Left forelimb (tissue), 1 donor: ENCODE results near the gene NLRP1.
"Not testable (repeated sequence)": the region's sequence is repeated elsewhere in the genome, so short reads cannot be mapped to it uniquely, and the experiment has no call there.

Experiments used
- DNase-seq: peaks from one replicate; pipeline ENCODE4 v3.0.0-alpha.2; 2018; ENCODE audit warnings: low spot score

The NLRP1 gene

DNA sequence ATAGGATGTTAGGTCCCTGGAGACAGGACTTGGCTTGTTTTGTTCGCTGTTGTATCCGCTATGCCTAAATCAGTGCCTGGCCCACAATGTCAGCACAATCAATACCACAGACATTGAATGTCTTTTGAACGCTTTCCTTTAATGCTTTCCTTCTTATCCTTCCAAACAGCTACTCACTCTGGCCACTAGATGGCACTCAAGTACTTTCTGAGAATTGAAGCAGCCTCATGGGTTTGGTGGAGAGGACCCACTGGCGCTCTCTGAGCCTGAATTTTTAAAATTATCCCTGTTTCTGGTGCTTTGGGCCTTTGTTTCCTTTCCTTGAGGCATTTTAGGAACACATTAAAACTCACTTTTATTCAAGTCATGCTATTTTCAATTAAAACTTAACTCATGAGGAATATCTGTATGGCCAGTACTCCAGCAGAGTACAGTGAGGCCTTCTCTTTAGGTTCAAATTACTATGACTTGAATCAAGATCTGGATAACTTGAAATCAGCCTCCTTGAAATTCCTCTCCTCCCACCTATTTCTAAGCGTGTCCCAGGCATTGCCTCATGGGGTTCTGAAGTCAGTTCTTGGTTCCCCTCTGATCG is 3.2 kb upstream of the NLRP1 start:
- DNase-seq = no peak

GRCh38 chr17:5585836-5586521 is 1.7 kb upstream of the NLRP1 start:
- DNase-seq = no peak

- no peak for DNase-seq
Measured at GRCh38 chr17:5585287-5585794, 1.0 kb upstream of the NLRP1 start.

DNA sequence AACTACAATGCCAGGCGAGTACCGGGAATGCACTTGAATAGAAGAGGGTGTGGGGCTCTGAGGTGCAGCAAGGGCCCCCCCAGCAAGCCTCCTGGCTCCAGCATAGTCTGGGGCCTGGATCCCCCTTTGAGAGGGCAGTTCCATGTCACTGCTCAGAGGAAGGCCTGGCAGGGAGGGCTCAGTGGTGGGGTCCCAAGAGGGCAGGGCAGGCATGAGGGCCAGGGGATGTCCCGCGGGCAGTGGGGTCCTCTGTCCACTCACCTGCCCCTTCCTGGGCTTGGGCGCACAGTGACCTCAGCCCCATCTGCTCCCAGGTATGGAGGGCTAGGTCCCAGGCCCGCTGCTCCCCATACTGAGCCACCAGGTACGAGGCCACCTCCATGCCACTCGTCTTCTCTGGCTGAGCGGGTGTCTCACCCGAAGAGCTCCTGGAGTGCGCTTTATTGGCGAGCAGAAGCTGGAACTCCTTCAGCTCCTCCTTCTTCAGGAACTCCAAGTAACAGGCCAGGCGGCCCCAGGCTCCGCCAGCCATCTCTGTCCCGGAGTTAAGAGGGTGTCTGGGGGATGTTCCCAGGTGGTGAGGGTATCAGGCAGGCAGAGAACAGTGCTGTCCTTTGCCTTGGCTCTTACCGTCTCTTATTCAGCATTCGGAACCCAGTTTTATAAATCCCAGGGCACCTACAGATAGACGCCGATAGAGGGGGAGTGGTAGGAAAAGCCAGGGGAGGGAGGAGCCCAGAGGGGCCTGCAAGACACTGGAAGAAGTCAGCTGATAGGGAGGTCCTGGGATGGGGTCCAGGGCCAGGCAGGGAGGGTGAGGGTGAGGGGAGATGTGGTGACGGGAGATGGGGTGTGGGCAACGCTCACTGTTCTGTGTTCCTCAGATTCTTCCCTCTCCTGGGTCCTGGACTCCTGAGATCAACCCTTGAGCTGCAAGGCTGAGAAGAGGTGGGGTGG is 605 bp downstream of the NLRP1 start:
- DNase-seq = no peak

- DNase-seq = no peak
Measured at GRCh38 chr17:5582209-5583185, 1.8 kb downstream of the NLRP1 start.

GRCh38 chr17:5581655-5582054 is 2.7 kb downstream of the NLRP1 start:
- DNase-seq = no peak

GRCh38 chr17:5580969-5581368 is 3.3 kb downstream of the NLRP1 start:
- no peak for DNase-seq

- DNase-seq = no peak
Measured at GRCh38 chr17:5580367-5580766, 3.9 kb downstream of the NLRP1 start.

DNA sequence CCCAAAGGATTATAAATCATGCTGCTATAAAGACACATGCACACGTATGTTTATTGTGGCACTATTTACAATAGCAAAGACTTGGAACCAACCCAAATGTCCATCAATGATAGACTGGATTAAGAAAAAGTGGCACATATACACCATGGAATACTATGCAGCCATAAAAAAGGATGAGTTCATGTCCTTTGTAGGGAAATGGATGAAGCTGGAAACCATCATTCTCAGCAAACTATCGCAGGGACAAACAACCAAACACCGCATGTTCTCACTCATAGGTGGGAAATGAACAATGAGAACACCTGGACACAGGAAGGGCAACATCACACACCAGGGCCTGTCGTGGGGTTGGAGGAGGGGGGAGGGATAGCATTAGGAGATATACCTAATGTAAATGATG is 5.5 kb downstream of the NLRP1 start:
- not testable (repeated sequence) for DNase-seq

- not testable (repeated sequence) for DNase-seq
Measured at GRCh38 chr17:5573017-5573416, 11.3 kb downstream of the NLRP1 start.

GRCh38 chr17:5571281-5571680 is 13.0 kb downstream of the NLRP1 start:
- no peak for DNase-seq

DNA sequence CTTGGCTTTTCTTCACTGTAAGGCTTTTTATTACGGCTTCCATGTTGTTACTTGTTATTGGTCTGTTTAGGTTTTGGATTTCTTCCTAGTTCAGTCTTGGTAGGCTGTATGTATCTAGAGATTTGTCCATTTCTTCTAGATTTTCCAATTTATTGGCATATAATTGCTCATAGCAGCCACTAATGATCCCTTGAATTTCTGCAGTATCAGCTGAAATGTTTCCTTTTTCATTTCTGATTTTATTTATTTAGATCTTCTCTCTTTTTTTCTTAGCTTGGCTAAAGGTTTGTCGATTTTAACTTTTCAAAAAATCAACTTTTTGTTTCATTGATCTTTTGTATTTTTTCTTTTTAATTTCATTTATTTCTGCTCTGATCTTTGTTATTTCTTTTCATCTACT is 18.5 kb downstream of the NLRP1 start:
- no peak for DNase-seq

GRCh38 chr17:5563456-5563855 is 20.9 kb downstream of the NLRP1 start:
- DNase-seq = no peak

GRCh38 chr17:5562661-5563360 is 21.5 kb downstream of the NLRP1 start:
- DNase-seq = no peak

DNA sequence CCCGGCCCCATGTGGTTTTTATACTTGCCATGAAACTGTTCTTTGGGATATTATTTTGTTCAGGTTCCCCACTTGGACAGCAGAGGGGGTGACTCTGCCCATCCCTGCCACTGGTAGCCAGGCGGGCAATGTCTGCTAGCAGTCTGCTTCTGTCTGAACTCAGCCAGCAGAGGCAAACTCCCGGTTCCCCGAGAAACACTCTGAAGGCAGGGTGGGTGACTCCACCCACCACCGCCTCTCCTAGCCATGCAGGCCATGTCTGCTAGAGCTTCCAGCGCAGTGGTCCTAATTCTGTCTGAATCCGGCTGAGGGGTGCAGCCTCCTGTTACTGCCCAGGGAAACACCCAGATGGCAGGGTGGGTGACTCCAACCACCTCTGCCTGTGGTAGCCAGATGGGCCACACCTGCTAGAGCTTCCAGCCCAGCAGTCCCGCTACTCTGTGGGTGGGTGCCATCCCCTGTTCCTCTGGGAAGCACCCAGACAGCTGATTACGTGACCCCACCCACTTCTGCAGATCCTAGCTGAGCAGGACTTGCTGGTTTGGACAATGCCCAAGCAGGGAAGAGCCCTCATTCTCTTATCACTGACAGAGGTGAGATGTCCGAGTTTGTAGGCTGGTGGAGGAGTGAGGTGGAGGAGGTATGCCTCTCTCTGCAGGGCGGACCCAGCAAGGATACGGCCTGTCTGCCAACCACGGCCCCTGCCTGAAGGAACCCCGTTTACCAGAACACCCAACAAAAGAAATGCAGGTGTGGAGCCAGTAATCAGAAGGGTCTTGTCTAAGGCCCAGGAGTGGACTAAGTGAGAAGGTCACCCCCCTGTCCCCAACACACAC is 22.4 kb downstream of the NLRP1 start:
- DNase-seq = no peak

- DNase-seq = no peak
Measured at GRCh38 chr17:5560361-5560988, 23.8 kb downstream of the NLRP1 start.

GRCh38 chr17:5558815-5559785 is 25.2 kb downstream of the NLRP1 start:
- DNase-seq = no peak

- no peak for DNase-seq
Measured at GRCh38 chr17:5557990-5558389, 26.3 kb downstream of the NLRP1 start.
